Right atrium auricular region (tissue), 2 donors: Measurements from ENCODE around the gene LMF1. TPM values are rescaled to one million over a fixed set of nuclear protein-coding genes. Genes with fewer than 3 reads are reported as not detected.

Experiments used
- DNase-seq: peaks from one replicate; pipeline ENCODE4 v3.0.0-alpha.2; 2019; ENCODE audit warnings: low spot score
- H3K27ac ChIP-seq, 2 donors: fragments of 200-600 bp; sonication (generic); 1 replicate in 1 of 2; 2 replicates in 1 of 2; pipeline ENCODE4 v1.5.1; 2016 to 2019
- H3K27me3 ChIP-seq, 2 donors: fragments of 200-600 bp; sonication (generic); one replicate each; pipeline versions ENCODE4 v1.5.1 to v1.6.0; 2017 to 2019
- H3K36me3 ChIP-seq: fragments of 200-600 bp; sonication (generic); one replicate; pipeline ENCODE4 v1.5.1; 2016
- H3K4me1 ChIP-seq, 2 donors: fragments of 200-600 bp; sonication (generic); one replicate each; pipeline versions ENCODE4 v1.5.1 to v1.6.0; 2017 to 2019
- H3K4me3 ChIP-seq, 2 donors: fragments of 200-600 bp; sonication (generic); 1 replicate in 1 of 2; 2 replicates in 1 of 2; pipeline ENCODE4 v1.5.1; 2017 to 2019; ENCODE audit warnings: mild to moderate bottlenecking in 1 of 2, moderate library complexity in 1 of 2
- H3K9me3 ChIP-seq, 2 donors: fragments of 200-600 bp; sonication (generic); one replicate each; pipeline ENCODE4 v1.5.1; 2019
- CTCF ChIP-seq, 2 donors: fragments of 200-600 bp; sonication (generic); IDR thresholded peaks; one replicate each; pipeline ENCODE4 v1.5.1; 2019; ENCODE audit warnings: antibody characterized with exemption in 2 of 2
- total RNA-seq, 2 donors: library from RNA; depleted of rRNA; stranded (reverse); fragments of >200 nt; gene quantifications; one replicate each; pipeline ENCODE4 v1.1.0, GENCODE V29; 2016

Gene LMF1
- total RNA-seq, 2 donors from 2014 or later = 11.9 to 14.1 TPM

GRCh38 chr16:990516-991291, 19.9 kb upstream of the LMF1 start:
- no peak overlapping the region for H3K27ac ChIP-seq
- no peak for TF ChIP-seq CTCF (IDR thresholded peaks at IDR 0.05)
- DNase-seq = no peak
- H3K4me1 ChIP-seq = peaks cover 0 to 13% of the 10 kb centered on the region in 2 donors
- peaks cover 10 to 15% of the 10 kb centered on the region in 2 donors for H3K9me3 ChIP-seq
- H3K27me3 ChIP-seq = no peaks in the 10 kb centered on the region
- no peak overlapping the region for H3K4me3 ChIP-seq
- no peaks in the 10 kb centered on the region for H3K36me3 ChIP-seq

DNA sequence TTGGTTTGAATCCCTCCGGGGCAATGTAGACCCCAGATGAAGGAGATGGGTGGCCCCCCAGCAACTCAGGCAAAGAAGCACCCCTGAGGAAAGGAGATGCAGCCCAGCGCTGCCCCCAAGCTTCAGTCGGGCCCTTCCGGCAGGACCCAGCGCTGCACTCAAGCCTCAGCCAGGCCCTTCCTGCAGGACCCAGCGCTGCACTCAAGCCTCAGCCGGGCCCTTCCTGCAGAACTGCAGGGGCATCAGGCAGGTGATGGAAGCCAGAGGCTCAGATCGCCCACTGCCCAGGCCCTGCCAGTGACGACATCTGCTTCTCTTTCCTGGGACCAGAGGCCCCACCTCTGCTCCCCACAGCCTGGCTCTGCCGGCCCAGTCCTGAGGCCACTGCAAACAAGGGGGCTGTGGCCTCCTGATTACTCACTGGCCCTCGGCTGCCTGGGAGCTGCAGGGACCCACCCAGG, 18.6 kb upstream of the LMF1 start:
- Histone ChIP-seq H3K9me3 (peaks cover 0 to 1% of the 10 kb centered on the region in 2 donors), H3K36me3 (no peaks in the 10 kb centered on the region), H3K4me1 (peaks cover 0 to 13% of the 10 kb centered on the region in 2 donors), H3K27me3 (no peaks in the 10 kb centered on the region), H3K27ac (no peak overlapping the region), H3K4me3 (no peak overlapping the region)
- no peak for DNase-seq
- TF ChIP-seq CTCF (IDR thresholded peaks at IDR 0.05) = no peak

- Histone ChIP-seq H3K36me3 (no peaks in the 10 kb centered on the region), H3K27me3 (no peaks in the 10 kb centered on the region), H3K4me3 (no peak overlapping the region), H3K4me1 (peaks cover 0 to 13% of the 10 kb centered on the region in 2 donors), H3K27ac (peak overlapping the region in 1 of 2 donors; percentile 5), H3K9me3 (no peaks in the 10 kb centered on the region)
- TF ChIP-seq CTCF (IDR thresholded peaks at IDR 0.05) = no peak
- peak; percentile 67 for DNase-seq
Measured at GRCh38 chr16:988471-989353, 17.9 kb upstream of the LMF1 start.

- Histone ChIP-seq H3K27ac (peak overlapping the region in 1 of 2 donors; percentile 5), H3K36me3 (no peaks in the 10 kb centered on the region), H3K4me3 (no peak overlapping the region), H3K27me3 (no peaks in the 10 kb centered on the region), H3K4me1 (peaks cover 0 to 13% of the 10 kb centered on the region in 2 donors), H3K9me3 (no peaks in the 10 kb centered on the region)
- DNase-seq = no peak
- no peak for TF ChIP-seq CTCF (IDR thresholded peaks at IDR 0.05)
Measured at GRCh38 chr16:987906-988305, 17.1 kb upstream of the LMF1 start.

GRCh38 chr16:986925-987582, 16.3 kb upstream of the LMF1 start:
- Histone ChIP-seq H3K4me1 (peaks cover 0 to 19% of the 10 kb centered on the region in 2 donors), H3K36me3 (no peaks in the 10 kb centered on the region), H3K4me3 (no peak overlapping the region), H3K27me3 (no peaks in the 10 kb centered on the region), H3K27ac (no peak overlapping the region), H3K9me3 (no peaks in the 10 kb centered on the region)
- TF ChIP-seq CTCF (IDR thresholded peaks at IDR 0.05) = no peak
- DNase-seq = no peak
